AG09309 (cell line): Measurements from ENCODE around the gene VPS13D.

Experiments
- DNase-seq: peaks from one replicate; pipeline ENCODE4 v3.0.0-alpha.2; 2010; ENCODE audit warnings: low read depth
- H3K4me3 ChIP-seq: 2 replicates; pipeline ENCODE4 v1.5.1; 2011; ENCODE audit warnings: mild to moderate bottlenecking, low read depth, low read length, moderate library complexity; ENCODE audit not compliant: control insufficient read depth
- CTCF ChIP-seq: IDR thresholded peaks from 2 replicates; pipeline ENCODE4 v1.5.1; 2011; ENCODE audit warnings: mild to moderate bottlenecking, low read depth, low read length, inconsistent platforms; ENCODE audit not compliant: insufficient read depth, control insufficient read depth; ENCODE audit errors: missing control alignments

The VPS13D gene

GRCh38 chr1:12269351-12269750 is 39.5 kb downstream of the VPS13D start:
- DNase-seq: no peak
- TF ChIP-seq CTCF: no peak
- H3K4me3 ChIP-seq: no peak overlapping the region

GRCh38 chr1:12271033-12271432 is 41.2 kb downstream of the VPS13D start:
- TF ChIP-seq CTCF: no peak
- no peak for DNase-seq
- no peak overlapping the region for H3K4me3 ChIP-seq

GRCh38 chr1:12272770-12273169 is 42.9 kb downstream of the VPS13D start:
- no peak for TF ChIP-seq CTCF
- no peak overlapping the region for H3K4me3 ChIP-seq
- DNase-seq: no peak

GRCh38 chr1:12275370-12275769 is 45.5 kb downstream of the VPS13D start:
- DNase-seq: no peak
- TF ChIP-seq CTCF: peak; percentile 80
- no peak overlapping the region for H3K4me3 ChIP-seq

GRCh38 chr1:12276225-12276624 is 46.4 kb downstream of the VPS13D start:
- H3K4me3 ChIP-seq: no peak overlapping the region
- no peak for DNase-seq
- TF ChIP-seq CTCF: peak; percentile 9

- no peak for TF ChIP-seq CTCF
- DNase-seq: no peak
- H3K4me3 ChIP-seq: no peak overlapping the region
Measured at GRCh38 chr1:12279003-12279402, 49.2 kb downstream of the VPS13D start.

GRCh38 chr1:12279728-12280464 is 50.1 kb downstream of the VPS13D start:
- DNase-seq: no peak
- no peak overlapping the region for H3K4me3 ChIP-seq
- TF ChIP-seq CTCF: no peak
